ENCODE measurements around the gene C6orf47. TPM values are rescaled to one million over a fixed set of nuclear protein-coding genes. Genes with fewer than 3 reads are reported as not detected.
"Not testable (repeated sequence)": the region's sequence is repeated elsewhere in the genome, so short reads cannot be mapped to it uniquely, and the experiment has no call there.

Gene C6orf47, protein sequence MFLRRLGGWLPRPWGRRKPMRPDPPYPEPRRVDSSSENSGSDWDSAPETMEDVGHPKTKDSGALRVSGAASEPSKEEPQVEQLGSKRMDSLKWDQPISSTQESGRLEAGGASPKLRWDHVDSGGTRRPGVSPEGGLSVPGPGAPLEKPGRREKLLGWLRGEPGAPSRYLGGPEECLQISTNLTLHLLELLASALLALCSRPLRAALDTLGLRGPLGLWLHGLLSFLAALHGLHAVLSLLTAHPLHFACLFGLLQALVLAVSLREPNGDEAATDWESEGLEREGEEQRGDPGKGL
- 10 to 100 TPM; 20.2 to 20.9 TPM for total RNA-seq

DNA sequence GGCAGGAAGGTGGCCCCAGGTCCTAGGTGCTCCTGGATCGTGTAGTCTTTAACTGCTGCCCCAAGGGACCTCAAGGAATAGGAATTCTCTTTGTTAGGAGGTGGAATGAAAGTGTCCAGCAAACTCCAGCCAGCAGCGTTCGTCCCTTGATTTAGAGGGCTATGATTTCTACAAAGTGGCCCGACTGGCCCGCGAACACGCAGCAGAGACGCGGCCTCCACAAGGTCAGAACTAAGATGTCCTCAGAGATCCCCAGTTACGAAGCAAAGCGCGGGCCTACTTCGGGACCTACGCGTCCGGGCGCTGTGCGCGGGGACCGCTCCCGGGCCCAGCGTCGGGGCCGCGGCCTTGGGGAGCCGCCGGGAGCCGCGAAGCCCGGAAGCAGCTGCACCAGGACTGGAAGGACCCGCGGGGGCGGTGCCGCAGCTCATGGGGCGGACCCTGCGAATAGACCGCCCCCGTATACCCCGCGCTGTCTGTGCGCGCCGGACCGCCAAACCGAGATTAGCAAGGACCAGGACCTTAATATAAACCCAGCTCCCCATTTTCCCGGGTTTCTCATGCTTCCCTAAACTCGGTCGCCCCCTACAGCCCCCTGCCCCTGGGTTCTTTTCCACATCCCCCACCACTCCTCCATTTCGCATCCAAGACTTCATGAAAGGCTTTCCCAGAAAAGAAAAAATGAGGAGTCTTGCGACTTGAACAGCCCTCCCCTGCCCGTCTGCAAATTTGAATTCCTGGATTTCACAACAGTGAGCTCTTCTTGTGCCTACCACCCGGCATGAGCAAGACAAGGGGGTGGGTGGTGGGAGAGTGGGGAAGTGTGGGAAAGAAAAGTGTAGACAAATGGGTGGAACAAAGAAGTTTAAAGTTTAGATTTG, at the start of gene C6orf47:
C6orf47 (minus strand) TSS at position 398 of the 881 bp plus-strand sequence. CDS start 831 bp downstream, outside the sequence.
- peak; percentile 79 for DNase-seq
- ChIA-PET CTCF (interaction anchor here (0.6 to 4.7 kb wide), 9 partner anchors 7 to 146 kb away, joined by 3 to 32 read pairs (median 3); partner anchors contain the start of genes APOM, BAG6, LSM2 and MSH5), POLR2A (interaction anchor here (0.6 to 0.8 kb wide), 3 partner anchors 9 to 139 kb away, joined by 3 read pairs; partner anchors contain the start of gene LY6G5B)
- peak within 1 kb of the TSS; percentile 93 for H3K4me3 Mint-ChIP-seq
- peaks cover 69% of the 10 kb centered on the region for H3K36me3 Mint-ChIP-seq (ENCODE audit: low read depth)
- peak within 1 kb of the TSS; percentile 87 for H3K27ac Mint-ChIP-seq
- no peaks in the 10 kb centered on the region for H3K9me3 Mint-ChIP-seq
- no peaks in the 10 kb centered on the region for H3K27me3 Mint-ChIP-seq
- H3K4me1 Mint-ChIP-seq = peaks cover 75% of the 10 kb centered on the region

DNA sequence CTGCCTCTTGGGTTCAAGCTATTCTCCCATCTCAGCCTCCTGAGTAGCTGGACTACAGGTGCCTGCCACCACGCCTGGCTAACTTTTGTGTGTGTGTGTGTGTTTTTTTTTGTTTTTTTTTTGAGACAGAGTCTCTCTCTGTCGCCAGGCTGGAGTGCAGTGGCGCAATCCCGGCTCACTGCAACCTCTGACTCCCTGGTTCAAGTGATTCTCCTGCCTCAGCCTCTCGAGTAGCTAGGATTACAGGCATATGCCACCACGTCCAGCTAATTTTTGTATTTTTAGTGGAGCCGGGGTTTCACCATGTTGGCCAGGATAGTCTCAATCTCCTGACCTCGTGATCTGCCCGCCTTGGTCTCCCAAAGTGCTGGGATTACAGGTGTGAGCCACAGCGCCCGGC, 48.6 kb upstream of the C6orf47 start:
- H3K27me3 Mint-ChIP-seq; H3K4me3 Mint-ChIP-seq; POLR2A ChIA-PET; H3K36me3 Mint-ChIP-seq (ENCODE audit: low read depth); DNase-seq; H3K27ac Mint-ChIP-seq; H3K9me3 Mint-ChIP-seq: not testable (repeated sequence)
- CTCF ChIA-PET = interaction anchor here (1.2 kb wide), 1 partner anchor 22 kb away, joined by 6 read pairs; no protein-coding TSS in a partner anchor
- H3K4me1 Mint-ChIP-seq = peaks cover 29% of the 10 kb centered on the region

DNA sequence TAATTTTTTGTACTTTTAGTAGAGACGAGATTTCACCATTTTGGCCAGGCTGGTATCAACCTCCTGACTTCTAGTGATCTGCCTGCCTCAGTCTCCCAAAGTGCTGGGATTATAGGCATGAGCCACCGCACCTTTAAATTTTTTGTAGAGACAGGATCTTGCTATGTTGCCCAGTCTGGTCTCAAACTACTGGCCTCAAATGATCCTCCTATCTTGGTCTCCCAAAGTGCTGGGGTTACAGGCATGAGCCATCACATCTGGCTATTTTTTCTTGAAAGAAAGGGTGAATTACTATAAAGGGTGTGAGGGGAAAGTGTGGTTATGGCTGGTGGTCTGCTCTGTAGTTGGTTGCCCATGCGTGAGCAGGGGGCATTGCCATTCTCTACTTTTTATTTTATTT, 47.6 kb upstream of the C6orf47 start:
- no peak for DNase-seq
- Mint-ChIP-seq H3K4me3 (no peak overlapping the region), H3K4me1 (peaks cover 32% of the 10 kb centered on the region), H3K27me3 (peaks cover 5% of the 10 kb centered on the region), H3K36me3 (ENCODE audit: low read depth) (no peaks in the 10 kb centered on the region), H3K9me3 (no peaks in the 10 kb centered on the region), H3K27ac (no peak overlapping the region)
- ChIA-PET CTCF (no interaction called here), POLR2A (no interaction called here)

DNA sequence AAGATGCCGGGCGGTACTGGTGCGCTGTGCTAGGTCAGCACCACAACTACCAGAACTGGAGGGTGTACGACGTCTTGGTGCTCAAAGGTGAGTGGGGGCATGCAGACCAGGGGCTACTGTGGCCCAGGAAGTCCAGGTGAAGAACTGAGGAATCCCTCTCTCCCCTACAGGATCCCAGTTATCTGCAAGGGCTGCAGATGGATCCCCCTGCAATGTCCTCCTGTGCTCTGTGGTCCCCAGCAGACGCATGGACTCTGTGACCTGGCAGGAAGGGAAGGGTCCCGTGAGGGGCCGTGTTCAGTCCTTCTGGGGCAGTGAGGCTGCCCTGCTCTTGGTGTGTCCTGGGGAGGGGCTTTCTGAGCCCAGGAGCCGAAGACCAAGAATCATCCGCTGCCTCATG, 47.1 kb upstream of the C6orf47 start:
- Mint-ChIP-seq H3K4me3 (no peak overlapping the region), H3K36me3 (ENCODE audit: low read depth) (peaks cover 1% of the 10 kb centered on the region), H3K27me3 (peaks cover 1% of the 10 kb centered on the region), H3K4me1 (peaks cover 31% of the 10 kb centered on the region), H3K27ac (no peak overlapping the region), H3K9me3 (no peaks in the 10 kb centered on the region)
- POLR2A ChIA-PET = no interaction called here
- DNase-seq = no peak
- CTCF ChIA-PET = no interaction called here

DNA sequence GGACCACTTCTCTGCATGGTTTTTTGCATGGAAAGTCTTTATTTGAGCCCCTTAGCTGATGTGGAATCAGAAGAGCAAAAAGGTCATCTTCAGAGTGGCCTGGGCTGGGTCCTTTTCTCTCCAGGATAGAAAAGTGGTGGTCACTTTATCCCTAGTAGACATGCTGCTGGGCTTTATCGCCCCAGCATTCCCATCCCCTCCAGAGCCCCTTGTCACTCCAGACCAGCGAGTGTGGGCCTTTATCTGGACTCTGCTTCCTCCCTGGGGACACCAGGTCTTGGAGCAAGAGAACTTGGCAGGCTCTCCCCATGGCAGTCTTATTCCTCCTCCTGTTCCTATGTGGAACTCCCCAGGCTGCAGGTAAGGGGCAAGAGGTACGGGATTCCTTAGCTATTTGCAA, 46.0 kb upstream of the C6orf47 start, which contains the start of gene LY6G6F:
LY6G6F (plus strand) TSS at position 268 of the 400 bp plus-strand sequence; CDS start at position 309, 41 bp downstream.
- no peaks in the 10 kb centered on the region for H3K9me3 Mint-ChIP-seq
- peaks cover 7% of the 10 kb centered on the region for H3K36me3 Mint-ChIP-seq (ENCODE audit: low read depth)
- no peak within 1 kb of the TSS for H3K27ac Mint-ChIP-seq
- peaks cover 28% of the 10 kb centered on the region for H3K4me1 Mint-ChIP-seq
- no peak for DNase-seq
- ChIA-PET POLR2A (no interaction called here), CTCF (interaction anchor here (0.6 kb wide), 1 partner anchor 194 kb away, joined by 3 read pairs; no protein-coding TSS in a partner anchor)
- no peak within 1 kb of the TSS for H3K4me3 Mint-ChIP-seq
- no peaks in the 10 kb centered on the region for H3K27me3 Mint-ChIP-seq

- ChIA-PET CTCF (interaction anchor here (0.6 kb wide), 2 partner anchors 81 to 195 kb away, joined by 3 read pairs; no protein-coding TSS in a partner anchor), POLR2A (no interaction called here)
- DNase-seq = no peak
- Mint-ChIP-seq H3K4me3 (no peak overlapping the region), H3K36me3 (ENCODE audit: low read depth) (peaks cover 12% of the 10 kb centered on the region), H3K4me1 (peaks cover 28% of the 10 kb centered on the region), H3K27ac (no peak overlapping the region), H3K27me3 (no peaks in the 10 kb centered on the region), H3K9me3 (no peaks in the 10 kb centered on the region)
Measured at GRCh38 chr6:31705931-31706330, 45.4 kb upstream of the C6orf47 start.

DNA sequence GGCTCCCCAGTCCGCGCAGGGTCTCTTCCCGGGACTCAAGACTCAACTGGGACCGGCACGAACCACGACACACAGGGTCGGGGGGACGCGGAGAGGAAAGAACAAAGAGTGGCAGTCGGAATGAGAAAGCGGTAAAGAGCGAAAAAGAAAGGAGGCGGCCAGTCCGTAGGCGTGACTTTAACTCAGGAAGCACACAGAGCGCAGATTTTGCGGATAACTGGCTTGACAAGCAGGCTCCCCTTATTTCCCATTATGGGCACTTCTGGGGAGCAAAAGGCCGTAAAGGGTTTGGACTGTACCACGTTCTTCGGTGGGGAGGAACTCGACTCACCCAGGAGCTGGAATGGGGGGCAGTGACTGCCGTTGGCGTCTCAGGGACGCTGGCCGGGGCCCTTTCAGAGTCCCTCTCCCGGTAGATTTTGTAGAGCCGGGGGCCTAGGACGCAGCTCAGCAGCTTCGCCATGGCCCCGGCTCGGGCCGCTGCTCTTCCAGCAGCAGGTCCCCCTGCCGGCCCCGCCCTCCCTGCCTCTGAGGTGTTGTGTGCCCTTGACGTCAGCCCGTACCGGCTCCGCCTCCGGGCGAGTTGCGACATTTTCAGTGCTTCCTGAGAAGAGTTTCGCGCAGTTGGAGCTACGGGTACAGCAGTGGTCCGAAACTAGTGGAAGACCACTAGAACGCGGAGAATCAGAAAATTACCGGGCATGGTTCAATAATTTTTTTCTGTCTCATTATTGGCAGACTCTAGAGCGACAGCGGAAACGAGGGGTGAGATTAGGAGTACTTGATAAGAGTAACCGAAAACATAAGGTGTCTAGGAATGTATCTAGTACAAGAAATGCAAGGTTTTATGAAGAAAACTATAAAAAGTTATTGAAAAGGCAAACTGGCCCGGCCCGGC, 42.5 kb upstream of the C6orf47 start, which contains the start of gene ABHD16A:
ABHD16A (minus strand) TSS at position 506 of the 898 bp plus-strand sequence; CDS start at position 463, 43 bp downstream.
- CTCF ChIA-PET = interaction anchor here (0.6 to 2.2 kb wide), 9 partner anchors 9 to 273 kb away, joined by 3 to 8 read pairs (median 3); no protein-coding TSS in a partner anchor

DNA sequence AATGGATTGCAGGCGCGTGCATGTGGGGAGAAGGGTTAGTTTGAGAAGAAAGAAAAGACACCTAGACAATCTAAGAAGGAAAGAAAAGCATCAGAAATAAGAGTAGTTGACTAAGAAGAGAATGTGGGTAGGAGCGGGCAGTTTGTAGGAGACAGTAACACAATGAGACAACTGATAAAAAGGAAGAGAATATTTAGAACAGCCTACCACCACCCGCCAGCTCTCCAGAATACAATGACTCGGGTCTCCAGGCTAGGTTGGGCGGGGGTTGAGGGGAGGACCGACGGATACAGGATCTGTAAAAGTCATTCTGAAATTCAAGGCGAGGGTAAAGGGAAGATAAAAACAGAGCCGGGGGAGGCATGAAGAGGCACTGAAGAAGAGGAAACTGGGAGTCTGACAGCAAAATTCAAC, 41.8 kb upstream of the C6orf47 start:
- H3K27ac Mint-ChIP-seq = peak overlapping the region; percentile 96
- no peaks in the 10 kb centered on the region for H3K27me3 Mint-ChIP-seq
- peaks cover 24% of the 10 kb centered on the region for H3K36me3 Mint-ChIP-seq (ENCODE audit: low read depth)
- peak overlapping the region; percentile 96 for H3K4me3 Mint-ChIP-seq
- no peak for DNase-seq
- no peaks in the 10 kb centered on the region for H3K9me3 Mint-ChIP-seq
- POLR2A ChIA-PET = interaction anchor here (0.6 kb wide), 1 partner anchor 388 kb away, joined by 3 read pairs; no protein-coding TSS in a partner anchor
- peaks cover 32% of the 10 kb centered on the region for H3K4me1 Mint-ChIP-seq
- CTCF ChIA-PET = interaction anchor here (0.6 to 2.2 kb wide), 6 partner anchors 9 to 151 kb away, joined by 3 to 8 read pairs (median 3); no protein-coding TSS in a partner anchor

More for the DNA sequence above, 42.5 kb upstream of the C6orf47 start, which contains the start of gene ABHD16A:
- H3K27me3 Mint-ChIP-seq = no peaks in the 10 kb centered on the region
- POLR2A ChIA-PET = interaction anchor here (0.6 to 0.9 kb wide), 2 partner anchors 34 to 388 kb away, joined by 3 to 7 read pairs; no protein-coding TSS in a partner anchor
- peak; percentile 98 for DNase-seq
- H3K36me3 Mint-ChIP-seq (ENCODE audit: low read depth) = peaks cover 19% of the 10 kb centered on the region
- H3K9me3 Mint-ChIP-seq = no peaks in the 10 kb centered on the region
- peak within 1 kb of the TSS; percentile 96 for H3K27ac Mint-ChIP-seq
- peak within 1 kb of the TSS; percentile 96 for H3K4me3 Mint-ChIP-seq
- peaks cover 26% of the 10 kb centered on the region for H3K4me1 Mint-ChIP-seq

- no peaks in the 10 kb centered on the region for H3K9me3 Mint-ChIP-seq
- H3K27ac Mint-ChIP-seq = peak overlapping the region; percentile 96
- DNase-seq = no peak
- H3K4me1 Mint-ChIP-seq = peaks cover 35% of the 10 kb centered on the region
- no peaks in the 10 kb centered on the region for H3K27me3 Mint-ChIP-seq
- ChIA-PET CTCF (interaction anchor here (1.4 to 2.2 kb wide), 2 partner anchors 18 to 68 kb away, joined by 3 to 8 read pairs; no protein-coding TSS in a partner anchor), POLR2A (interaction anchor here (0.6 kb wide), 1 partner anchor 389 kb away, joined by 3 read pairs; no protein-coding TSS in a partner anchor)
- H3K4me3 Mint-ChIP-seq = peak overlapping the region; percentile 96
- peaks cover 27% of the 10 kb centered on the region for H3K36me3 Mint-ChIP-seq (ENCODE audit: low read depth)
Measured at GRCh38 chr6:31701666-31702404, 41.3 kb upstream of the C6orf47 start.

GRCh38 chr6:31700740-31701401, 40.3 kb upstream of the C6orf47 start:
- Mint-ChIP-seq H3K4me3 (peak overlapping the region; percentile 96), H3K36me3 (ENCODE audit: low read depth) (peaks cover 31% of the 10 kb centered on the region), H3K4me1 (peaks cover 35% of the 10 kb centered on the region), H3K9me3 (no peaks in the 10 kb centered on the region), H3K27ac (peak overlapping the region; percentile 66), H3K27me3 (no peaks in the 10 kb centered on the region)
- POLR2A ChIA-PET = no interaction called here
- CTCF ChIA-PET = no interaction called here
- DNase-seq = no peak

GRCh38 chr6:31697555-31697954, 37.0 kb upstream of the C6orf47 start:
- ChIA-PET POLR2A (no interaction called here), CTCF (interaction anchor here (1.1 to 1.4 kb wide), 2 partner anchors 28 to 132 kb away, joined by 4 to 5 read pairs; no protein-coding TSS in a partner anchor)
- H3K36me3 Mint-ChIP-seq (ENCODE audit: low read depth) = peaks cover 43% of the 10 kb centered on the region
- peaks cover 29% of the 10 kb centered on the region for H3K4me1 Mint-ChIP-seq
- H3K27ac Mint-ChIP-seq = peak overlapping the region; percentile 51
- no peak overlapping the region for H3K4me3 Mint-ChIP-seq
- no peaks in the 10 kb centered on the region for H3K27me3 Mint-ChIP-seq
- H3K9me3 Mint-ChIP-seq = no peaks in the 10 kb centered on the region
- DNase-seq = no peak

Data from activated CD4-positive, alpha-beta T cell treated with anti-CD3 and anti-CD28 coated beads, Interleukin-2, amount 10 ng/mL, durations not matched to agents 7 days and 5 days (primary cell).